Renal cortical epithelial cell (primary cell): ENCODE measurements around the gene FKBP2. TPM values are rescaled to one million over a fixed set of nuclear protein-coding genes. Genes with fewer than 3 reads are reported as not detected.

Source experiments
- DNase-seq: peaks from one replicate; pipeline ENCODE4 v3.0.0-alpha.2; 2011; ENCODE audit warnings: low read depth
- total RNA-seq: library from RNA; depleted of rRNA; stranded (reverse); fragments of >200 nt; gene quantifications from 2 replicates; pipeline ENCODE4 v1.2.3, GENCODE V29; 2014

Gene FKBP2
- total RNA-seq: 57.5 and 64.3 TPM in 2 replicates

GRCh38 chr11:64240435-64241240 is at the start of gene FKBP2:
Gene FKBP2 (plus strand): TSS chr11:64241095. CDS start chr11:64242388, 1,293 bp downstream.
- peak; percentile 86 for DNase-seq

DNA sequence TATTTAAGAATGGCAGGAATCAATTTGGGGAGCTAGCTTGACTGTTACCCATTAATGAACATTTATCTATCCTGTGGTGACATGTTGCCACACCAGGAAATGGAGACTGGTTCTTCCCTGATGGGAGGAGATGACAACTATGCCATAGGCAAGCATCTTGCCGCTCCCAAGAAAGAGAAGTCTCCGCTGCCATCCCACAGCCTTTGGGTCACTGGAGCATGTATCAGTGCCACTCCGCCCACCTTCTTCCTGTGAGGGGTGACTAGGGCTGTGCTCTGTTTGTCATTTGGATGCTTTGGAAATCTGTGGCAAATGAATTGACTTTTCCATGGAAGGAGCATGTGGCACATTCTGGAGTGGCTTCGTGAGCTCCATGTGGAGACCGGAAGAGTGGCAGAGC is 48.5 kb upstream of the FKBP2 start:
- no peak for DNase-seq

- no peak for DNase-seq
Measured at GRCh38 chr11:64196626-64197025, 44.3 kb upstream of the FKBP2 start.

DNA sequence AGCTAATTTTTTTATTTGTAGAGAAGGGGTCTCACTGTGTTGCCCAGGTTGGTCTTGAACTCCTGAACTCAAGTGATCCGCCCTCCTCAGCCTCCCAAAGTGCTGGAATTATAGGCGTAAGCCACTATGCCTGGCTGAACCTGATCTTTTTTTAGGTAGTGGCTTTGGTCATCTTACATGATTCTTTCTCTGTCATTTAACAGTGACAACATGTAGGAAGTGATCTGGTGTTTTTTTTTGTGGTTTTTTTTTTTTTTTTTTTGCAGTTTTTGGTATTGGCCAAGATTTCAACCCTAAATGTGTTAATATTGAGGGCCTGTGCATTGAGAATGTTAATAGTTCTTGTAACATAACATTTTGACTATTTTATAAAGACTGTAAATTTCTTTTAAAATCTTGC is 42.4 kb upstream of the FKBP2 start:
- DNase-seq: no peak

DNA sequence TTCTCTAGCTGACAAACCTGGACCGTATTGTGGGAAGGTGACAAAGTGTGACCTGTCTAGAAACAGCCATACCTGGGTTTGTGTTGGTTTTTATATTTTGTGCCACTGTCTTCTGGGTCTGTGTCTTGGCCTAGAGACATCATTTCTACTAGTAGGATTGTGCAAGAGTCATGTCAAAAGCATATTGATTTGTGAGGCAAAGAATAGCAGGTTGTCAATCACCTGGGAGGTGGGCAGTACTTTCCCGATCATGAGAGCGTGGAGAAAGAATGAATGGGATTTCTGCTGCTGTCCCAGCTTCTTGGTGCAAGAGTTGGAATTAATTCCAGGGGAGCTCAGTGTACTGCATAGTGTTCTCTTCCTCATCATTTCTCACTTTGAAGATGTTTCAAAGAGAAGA is 39.4 kb upstream of the FKBP2 start:
- DNase-seq: no peak

DNA sequence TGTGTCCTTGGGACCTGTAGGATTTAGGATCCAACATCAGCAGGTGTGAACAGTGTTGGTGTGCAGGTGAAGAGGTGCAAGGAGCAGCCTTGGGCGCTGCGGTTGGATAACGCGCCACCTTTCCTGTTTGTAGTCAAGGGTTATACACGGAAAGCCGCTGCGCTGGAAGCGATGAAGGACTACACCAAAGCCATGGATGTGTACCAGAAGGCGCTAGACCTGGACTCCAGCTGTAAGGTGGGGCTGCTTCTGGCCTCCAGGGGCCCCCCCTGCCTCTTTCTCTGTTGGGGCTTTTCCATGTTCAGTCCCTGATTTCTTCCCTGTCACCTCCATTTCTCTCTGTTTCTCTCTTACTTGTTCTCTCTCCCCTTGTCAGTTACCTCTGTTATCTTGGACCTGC is 37.9 kb upstream of the FKBP2 start:
- no peak for DNase-seq

GRCh38 chr11:64203421-64204079 is 37.3 kb upstream of the FKBP2 start:
- DNase-seq: no peak

GRCh38 chr11:64204080-64204440 is 36.8 kb upstream of the FKBP2 start:
- DNase-seq: no peak

DNA sequence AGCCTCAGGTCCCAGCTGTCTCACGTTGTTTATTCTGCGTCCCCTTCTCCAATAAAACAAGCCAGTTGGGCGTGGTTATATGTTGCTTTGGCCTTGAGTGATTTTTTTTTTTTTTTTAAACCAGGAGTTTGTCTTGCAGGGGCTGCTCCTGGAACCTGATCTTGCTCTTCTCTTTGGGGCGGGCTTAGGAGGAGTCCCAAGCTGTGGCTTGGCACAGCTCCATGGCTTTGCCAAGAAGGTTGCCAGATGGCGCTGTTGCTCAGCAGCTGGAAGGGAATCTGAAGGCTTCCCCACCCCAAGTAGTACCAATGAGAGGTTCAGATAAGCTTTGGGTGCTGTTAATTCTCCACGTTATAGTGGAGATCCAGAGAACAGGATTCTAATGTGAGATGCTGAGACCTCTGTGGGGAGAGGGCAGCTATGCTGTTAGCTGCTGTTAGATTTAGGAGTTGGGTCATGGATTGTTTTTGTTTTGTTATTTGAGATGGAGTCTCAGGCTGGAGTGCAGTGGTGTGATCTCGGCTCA is 36.4 kb upstream of the FKBP2 start:
- DNase-seq: peak; percentile 85

GRCh38 chr11:64206457-64207255 is 34.2 kb upstream of the FKBP2 start, which contains the start of gene FERMT3:
Gene FERMT3 (plus strand): TSS chr11:64206721. CDS start chr11:64207365, 644 bp downstream.
- no peak for DNase-seq

DNA sequence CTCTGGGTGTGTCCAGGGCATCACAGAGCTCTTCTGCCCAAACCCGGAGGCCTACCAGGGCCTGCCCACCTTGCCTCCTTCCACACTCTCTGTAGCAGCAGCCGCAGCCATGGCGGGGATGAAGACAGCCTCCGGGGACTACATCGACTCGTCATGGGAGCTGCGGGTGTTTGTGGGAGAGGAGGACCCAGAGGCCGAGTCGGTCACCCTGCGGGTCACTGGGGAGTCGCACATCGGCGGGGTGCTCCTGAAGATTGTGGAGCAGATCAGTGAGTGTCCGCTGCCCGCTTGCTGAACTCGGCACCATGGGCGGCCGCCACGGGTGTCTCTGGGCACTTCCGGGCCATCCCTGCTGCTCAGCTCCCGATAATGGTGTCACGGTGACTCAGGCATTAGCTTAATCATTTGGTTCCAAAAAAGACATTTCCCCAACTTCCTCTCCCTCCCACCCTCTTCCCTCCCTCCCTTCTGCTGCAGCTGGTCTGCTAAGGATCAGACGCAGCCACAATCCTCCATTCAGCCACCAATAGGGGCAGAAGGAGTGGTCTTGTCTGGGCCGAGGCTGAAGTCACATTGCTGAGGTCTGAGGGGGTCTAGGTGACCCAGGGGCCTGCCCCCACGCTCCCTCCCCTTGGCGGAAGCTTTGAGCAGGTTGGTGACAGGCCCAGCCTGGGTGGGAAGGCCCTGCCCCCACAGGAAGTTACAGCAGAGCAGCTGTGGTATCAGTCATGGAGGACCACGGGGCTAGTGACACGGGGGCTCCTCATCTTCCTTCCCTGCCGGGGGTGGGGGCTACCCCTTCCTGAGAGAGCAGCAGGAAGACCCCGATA is 33.4 kb upstream of the FKBP2 start:
- no peak for DNase-seq

GRCh38 chr11:64208086-64208795 is 32.7 kb upstream of the FKBP2 start:
- no peak for DNase-seq

GRCh38 chr11:64208796-64209562 is 31.9 kb upstream of the FKBP2 start:
- DNase-seq: no peak

DNA sequence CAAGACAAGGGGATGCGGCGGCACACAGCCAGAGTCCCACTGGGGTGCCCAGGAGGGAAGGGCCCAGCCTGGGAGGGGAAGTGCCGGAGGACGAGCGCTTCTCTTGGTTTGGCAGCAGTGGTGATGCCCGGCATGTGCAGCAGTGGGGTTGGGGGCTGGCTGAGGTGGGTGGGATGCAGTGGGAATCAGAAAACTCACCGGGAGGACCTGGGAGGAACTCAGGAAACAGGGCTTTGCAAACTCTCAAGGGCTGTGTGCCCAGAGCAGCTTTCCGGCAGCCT is 31.4 kb upstream of the FKBP2 start:
- no peak for DNase-seq

DNA sequence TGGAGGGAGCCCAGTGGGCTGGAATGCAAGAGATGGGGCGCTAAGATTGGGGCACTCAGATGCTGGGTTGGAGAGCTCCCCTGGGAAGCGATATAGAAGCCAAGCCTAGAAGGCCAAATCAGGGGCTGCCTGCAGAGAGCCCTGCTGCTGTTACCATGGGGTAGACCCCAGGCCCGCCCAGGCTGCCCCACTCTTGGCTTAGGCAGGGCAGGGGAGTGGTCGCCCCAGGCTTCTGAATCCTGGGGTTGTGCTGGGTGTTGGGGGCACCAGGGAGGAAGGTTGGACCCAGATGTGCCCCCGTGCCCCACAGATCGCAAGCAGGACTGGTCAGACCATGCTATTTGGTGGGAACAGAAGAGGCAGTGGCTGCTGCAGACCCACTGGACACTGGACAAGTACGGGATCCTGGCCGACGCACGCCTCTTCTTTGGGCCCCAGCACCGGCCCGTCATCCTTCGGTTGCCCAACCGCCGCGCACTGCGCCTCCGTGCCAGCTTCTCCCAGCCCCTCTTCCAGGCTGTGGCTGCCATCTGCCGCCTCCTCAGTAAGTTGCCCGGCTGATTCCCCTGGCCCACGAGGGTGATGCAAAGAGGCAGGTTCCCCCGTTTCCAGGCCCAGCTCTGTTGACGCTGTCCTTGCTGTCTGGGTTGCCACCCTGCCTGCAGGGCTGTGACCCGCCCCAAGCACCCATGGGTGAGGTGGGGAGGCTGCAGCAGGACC is 30.4 kb upstream of the FKBP2 start:
- no peak for DNase-seq

DNA sequence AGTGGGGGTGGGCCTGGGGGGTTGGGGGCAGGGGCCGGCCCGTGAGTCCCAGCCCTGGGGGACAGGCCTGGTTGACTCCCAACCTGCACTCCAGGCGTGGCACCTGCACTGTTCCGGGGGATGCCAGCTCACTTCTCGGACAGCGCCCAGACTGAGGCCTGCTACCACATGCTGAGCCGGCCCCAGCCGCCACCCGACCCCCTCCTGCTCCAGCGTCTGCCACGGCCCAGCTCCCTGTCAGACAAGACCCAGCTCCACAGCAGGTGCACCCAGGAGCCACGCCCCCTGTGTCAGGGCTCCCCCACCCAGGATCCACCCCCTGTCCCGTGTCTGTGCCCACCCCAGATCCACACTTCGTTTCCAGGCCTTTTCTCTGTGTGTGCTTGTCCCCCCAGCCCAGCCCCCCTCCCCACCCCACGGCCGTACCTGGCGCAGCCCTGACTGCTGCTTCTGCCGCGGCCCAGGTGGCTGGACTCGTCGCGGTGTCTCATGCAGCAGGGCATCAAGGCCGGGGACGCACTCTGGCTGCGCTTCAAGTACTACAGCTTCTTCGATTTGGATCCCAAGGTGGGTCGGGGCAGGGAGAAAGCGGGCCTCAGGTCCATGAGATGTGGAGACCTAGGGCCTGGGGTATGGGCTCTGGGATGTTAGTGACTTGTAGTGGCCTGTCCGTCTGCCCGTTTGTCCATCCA is 29.6 kb upstream of the FKBP2 start:
- DNase-seq: no peak

DNA sequence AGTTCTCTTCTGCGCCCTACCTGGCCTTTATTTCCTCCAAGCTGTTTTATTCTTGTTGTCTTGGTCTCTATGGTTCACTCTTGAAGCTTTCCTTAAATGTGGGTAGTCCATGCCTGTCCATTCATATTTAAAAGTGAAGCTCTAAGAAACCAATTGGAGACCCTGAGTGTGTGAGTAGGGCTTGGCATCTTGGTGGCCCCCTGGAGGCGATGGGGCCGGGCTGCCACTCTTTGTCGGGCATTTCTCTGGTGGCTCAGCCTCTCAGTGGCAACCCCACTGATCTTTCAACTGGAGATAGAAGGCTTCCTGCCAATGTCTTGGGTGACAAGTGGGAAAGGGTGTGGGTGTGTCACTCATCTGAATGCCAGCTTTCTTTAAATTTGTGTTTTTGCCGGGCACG is 24.0 kb upstream of the FKBP2 start:
- DNase-seq: no peak

DNA sequence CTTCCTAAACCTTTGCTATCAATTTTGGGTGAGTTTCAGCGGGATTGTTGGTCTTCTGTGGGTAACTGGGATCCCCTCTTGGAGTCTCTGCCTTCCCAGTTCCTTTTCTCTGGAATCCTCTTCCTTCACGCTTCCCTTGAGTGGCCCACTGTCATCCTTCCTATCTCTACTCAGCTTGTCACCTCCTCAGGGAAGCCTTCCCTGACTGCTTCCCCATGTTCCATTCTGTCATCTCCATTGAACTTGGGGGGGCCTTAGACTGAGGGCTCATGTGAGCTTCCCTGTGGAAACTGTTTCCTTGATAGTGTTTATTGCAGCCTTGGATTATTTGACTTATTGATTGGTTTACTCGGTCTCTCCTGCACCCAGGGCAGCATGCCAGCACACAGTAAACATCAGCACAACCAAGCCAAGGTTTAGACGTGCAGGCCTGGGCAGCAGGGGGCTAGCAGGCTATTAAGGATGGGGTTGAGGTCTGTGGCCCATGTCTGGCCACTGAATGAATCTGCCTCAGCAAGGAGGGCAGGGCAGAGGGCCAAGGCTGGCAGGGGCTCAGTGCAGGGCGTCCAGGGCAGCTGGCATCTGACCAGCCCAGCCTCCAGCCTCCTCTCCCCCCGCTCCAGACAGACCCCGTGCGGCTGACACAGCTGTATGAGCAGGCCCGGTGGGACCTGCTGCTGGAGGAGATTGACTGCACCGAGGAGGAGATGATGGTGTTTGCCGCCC is 22.1 kb upstream of the FKBP2 start:
- no peak for DNase-seq
